ENCODE measurements around the gene CAB39.
A peak's percentile ranks its signal among the peaks of the same experiment; 100 is the strongest.

Gene CAB39

DNA sequence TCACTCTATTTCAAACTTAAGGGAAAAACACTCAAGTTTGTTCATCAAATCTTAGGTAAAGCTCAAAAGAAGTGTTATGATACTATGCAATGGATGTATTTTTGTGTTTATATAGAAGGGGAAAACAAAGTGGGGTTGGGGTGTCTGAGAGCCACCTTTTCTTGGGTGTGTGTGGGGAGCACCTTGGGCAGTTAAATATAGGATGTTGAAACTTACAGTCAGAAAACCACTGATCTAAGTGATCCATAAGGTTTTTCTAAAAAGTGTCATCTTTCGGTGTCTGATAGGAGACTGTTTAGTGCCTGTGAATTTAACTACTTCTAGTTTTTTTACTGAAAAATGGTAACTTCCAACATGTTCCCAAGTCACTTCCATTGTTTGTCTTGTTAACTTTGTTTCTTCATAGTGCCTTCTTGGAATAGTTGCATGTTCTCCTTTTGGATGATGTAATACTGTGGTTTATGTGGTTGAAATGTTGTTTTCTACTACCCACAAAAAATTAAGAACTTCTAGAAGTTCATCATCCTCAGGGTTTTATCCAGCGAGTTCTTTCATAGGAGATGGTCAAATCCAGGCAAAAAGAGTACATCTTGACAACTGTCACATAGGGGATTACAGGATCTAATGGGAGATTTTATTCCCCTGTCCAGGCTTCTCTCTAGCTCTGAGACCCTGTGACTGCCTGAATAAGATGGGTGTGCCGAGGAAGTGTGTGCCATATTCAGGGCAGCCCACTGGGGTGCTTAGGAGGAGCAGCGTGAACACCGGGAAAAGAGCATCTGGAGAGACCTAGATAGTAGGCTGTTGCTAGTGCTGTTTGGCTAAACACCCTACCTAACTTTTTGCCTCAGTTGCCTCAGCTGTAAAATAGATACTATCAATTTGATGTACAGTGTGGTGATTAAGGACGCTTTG is 46.2 kb downstream of the CAB39 start:
- DNase-seq = no peak

DNA sequence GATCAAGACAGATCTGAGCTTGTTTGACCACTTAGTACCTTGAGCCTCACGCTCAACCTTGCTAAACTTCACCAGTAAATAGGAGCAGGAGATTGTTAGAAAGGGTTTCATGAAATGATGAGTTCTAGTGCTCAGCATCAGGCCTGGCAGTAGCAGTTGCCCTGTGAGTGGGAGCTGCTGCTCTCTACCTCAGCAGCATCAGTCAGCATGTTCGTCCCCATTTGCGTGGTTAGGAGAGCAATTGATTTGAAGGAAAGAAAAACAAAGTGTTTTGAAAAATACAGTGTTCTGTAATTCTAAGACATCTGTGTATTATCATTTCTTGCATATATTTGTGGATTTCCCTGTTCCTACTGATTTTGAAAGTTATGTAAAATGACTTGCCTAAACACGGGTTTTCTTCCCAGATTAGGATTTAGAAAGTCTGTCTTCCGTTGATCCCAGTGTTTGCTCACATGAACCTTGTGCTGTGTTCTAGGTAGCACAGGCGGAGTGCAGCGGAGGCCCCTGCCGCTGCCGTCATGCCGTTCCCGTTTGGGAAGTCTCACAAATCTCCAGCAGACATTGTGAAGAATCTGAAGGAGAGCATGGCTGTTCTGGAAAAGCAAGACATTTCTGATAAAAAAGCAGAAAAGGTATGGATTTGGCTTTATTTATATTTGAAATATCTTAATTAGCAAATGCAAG is 47.0 kb downstream of the CAB39 start:
- no peak for DNase-seq

DNA sequence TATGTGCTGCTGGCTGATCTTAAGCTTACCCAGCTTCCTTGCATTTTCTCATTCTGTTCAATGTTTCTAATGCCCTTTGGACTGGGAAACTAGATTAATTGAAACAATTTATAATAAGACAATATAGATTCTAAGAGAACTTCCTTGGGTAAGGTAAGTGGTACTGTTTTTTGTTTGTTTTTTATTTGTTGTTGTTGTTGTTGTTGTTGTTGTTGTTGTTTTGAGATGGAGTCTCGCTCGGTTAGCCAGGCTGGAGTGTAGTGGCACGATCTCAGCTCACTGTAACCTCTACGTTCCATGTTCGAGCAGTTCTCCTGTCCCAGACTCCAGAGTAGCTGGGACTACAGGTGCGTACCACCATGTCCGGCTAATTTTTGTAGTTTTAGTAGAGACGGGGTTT is 49.1 kb downstream of the CAB39 start:
- DNase-seq = no peak

DNA sequence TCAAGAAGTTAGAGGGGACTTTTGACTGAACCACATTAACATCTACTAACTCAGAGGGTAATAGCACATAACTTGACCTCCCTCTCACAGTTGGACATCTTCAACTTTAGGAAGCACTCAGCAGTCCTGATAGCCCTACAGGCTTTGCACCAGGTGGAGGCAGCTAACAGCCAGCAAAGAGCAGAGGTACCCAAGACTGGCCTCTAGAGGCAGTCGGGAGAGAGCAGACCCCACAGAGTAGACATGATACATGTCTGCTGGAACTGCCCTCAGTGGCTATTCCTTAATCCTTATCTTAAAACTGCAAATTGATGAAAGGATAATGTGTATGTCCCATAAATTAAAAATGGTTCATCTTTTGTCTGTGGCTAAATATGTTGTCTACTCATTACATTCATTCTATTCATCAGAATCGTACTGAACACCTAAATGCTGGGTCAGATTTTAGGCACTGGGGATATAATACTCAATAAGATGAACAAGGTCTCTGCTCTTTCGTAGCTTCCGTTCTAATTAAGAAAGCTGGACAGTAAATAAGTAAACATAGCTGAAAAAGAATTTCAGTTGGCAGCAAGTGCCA is 49.8 kb downstream of the CAB39 start:
- DNase-seq = peak; percentile 69

DNA sequence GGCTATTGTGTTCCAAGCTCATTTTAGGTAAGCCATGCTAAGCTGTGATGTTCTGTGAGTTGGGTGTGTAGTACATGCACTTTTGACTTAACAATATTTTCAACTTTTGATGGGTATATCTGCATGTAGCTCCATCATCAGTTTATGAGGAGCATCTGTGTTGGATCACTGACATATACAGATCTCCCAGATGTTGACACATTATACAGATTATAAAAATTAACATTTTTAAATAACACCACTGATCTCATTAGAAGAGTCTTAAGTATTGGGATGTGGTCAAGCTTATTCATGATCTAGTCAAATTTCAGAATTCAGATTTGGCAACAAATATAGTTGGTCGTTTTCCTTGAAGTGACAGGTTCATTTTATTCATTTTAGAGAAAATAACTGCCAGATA is 51.7 kb downstream of the CAB39 start:
- no peak for DNase-seq

DNA sequence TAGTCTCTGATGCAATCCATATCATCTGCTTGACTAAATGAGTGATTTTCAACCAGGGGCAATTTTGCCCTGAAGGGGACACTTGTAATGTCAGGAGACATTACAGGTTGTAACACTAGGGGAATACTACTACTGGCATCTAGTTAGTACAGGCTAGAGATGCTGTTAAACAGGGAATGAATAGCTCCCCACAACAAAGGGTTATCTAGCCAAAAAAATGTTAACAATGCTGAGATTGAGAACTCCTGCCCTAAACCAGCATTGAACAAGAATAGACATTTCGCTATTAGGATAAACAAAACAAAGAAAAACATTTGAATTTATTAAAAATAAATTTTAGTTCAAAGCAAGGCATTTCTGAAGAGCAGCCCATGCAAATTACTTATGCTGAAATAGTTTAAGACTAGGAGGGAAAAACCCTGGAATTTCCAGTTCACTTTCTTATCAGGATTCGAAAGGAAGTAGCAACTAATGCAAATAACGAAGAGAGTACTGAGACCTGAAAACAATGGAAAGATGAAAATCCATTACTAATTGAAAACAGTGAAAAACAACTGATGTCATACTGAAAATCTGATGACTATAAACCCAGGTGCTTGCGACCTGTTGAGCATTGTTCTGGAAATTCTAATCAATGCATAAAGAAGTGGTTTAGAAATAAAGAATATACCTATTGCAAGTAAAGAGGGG is 53.1 kb downstream of the CAB39 start:
- no peak for DNase-seq

DNA sequence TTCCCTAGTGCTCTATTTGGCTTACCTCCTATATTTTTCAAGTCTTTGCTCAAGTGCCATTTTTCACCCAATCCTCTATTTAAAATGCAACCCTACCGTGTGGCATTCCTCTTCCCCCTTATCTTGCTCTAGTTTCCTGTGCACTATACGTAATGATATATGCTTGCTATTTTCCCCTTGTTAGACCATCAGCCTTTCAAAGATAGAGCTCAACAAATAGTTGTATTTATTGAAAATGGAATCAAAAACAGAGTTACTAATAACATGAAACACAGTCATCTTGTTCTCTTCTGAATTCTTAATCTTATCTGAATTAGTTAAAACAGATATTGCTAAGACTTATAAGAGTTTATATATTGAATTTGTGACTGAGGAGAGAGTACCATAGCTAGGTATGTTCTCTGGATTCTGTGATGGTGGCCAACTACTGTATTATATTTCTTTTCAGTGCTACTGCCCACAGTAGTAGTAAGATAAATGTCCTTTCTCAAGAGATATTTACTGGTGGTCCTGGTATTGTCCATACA is 55.3 kb downstream of the CAB39 start:
- no peak for DNase-seq

DNA sequence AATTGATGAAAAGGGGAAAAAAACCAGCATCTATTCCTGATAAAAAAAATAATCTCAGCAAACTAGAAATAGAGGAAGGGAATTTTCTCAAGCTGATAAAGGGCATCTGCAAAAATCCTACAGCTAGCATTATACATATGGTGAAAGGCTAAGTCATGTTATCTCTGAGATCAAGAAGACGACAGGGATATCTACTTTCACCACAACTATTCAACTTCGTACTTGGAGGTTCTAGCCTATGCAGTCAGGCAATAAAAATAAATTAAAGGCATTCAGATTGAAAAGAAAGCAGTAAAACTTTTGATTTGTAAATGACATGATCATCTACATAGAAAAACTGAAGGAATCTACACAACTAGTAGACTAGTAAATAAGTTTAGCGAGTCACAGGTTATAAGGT is 58.2 kb downstream of the CAB39 start:
- DNase-seq = no peak

DNA sequence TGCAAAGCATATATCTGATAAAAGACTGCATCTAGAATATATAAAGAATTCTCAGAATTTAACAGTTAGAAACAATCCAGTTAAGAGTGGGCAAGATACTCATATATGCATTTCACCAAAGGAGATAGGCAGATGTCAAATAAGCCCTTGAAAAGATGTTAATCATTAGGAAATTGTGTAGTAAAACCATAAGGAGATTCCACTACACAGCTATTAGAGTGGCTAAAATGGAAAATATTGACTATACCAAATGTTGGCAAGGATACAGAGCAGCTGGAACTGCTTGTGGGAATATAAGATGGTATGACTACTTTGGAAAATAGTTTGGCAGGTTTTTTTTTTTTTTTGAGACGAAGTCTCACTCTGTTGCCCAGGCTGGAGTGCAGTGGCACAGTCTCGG is 59.5 kb downstream of the CAB39 start:
- no peak for DNase-seq

DNA sequence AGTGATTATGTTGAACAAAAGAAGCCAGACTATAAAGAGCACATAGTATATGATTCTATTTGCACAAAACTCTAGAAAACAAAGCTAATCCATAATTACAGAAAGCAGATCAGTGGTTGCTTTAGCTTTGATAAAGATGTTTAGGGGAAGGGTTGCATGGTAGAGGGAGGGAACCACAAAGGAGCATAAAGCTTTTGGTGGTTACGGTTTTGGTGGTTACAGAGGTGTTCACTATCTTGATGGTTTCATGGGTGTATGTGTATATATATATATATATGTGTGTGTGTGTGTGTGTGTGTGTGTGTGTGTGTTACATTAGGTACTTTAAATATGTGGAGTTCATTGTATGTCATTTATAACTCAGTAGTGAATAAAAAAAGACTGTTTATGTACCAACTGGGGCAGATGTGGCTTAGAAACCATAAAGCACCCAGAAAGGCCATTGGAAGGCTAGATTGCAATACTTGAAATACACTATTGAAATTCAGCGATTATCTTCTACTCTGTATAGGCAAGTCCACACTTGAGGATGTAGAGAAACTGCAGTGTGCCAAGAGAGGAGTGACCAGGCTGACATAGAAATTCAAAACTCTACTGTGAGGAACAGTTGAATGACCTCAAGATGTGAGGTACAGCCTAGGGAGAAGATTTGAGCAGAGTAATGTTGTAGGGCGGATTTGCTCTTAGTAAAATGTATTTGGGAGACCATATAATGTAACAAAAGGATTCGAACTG is 60.6 kb downstream of the CAB39 start:
- no peak for DNase-seq

DNA sequence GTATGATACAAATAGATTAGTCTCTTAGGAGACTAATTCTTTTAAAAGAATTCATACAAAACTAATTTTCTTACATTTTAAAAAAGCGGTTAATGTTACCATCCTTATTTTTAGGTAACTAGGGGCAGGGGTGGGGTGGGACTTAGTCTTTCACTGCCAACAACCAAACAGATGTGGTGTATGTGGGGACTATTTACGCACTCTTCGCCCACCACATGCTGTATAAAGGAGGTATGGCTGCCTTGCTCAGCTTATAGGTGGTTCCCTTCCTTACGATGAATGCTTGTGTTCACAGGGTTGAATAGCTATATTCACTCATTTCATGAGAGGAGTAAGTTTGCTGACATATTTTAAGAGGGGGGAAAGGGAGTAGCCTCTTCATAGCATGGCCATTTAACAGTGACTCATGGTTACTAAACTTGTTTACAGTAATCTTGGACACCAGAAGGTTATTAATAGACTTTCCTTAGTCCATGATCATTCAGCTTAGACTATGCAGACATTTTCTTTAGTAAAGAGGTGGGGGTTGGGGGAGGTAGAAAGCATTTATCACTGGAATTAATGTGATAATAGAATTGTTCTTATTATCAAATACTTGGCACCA is 61.8 kb downstream of the CAB39 start:
- no peak for DNase-seq

DNA sequence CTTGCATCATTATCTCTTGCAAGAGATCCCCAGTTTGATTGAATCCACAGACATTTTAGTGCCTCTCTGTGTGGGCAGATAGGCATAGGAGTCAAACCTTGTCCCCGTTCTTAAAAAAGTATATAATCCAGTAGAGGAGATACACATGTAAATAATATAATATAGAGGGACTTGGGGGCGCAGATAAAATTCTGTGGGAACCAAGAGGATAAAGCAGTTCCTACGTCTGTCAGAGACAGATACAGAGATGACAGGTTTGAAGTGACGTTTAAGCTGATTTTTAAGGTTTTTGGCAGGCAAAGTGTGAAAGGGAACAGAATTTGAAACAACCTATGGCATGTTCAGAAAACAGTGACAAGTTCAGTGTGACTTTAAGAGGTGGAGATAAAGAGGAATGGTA is 63.1 kb downstream of the CAB39 start:
- DNase-seq = no peak

DNA sequence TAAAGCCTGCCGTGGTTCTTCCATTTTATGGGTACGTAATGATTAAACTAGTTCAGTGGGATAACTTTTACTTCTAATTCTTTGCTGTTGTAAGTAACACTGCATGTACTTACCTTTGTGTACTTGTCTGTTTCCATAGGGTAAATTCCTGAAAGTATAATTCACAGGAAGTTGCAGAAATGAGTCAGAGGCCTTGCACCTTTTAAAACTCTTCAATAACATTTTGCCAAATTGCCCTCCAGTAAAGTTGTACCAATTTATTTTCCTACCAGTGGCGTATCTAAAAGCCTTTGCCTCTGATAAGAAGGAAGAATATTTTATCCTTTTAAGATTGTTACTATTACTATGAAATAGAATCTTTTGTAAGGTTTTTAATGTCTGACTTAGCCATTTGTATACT is 65.1 kb downstream of the CAB39 start:
- no peak for DNase-seq

DNA sequence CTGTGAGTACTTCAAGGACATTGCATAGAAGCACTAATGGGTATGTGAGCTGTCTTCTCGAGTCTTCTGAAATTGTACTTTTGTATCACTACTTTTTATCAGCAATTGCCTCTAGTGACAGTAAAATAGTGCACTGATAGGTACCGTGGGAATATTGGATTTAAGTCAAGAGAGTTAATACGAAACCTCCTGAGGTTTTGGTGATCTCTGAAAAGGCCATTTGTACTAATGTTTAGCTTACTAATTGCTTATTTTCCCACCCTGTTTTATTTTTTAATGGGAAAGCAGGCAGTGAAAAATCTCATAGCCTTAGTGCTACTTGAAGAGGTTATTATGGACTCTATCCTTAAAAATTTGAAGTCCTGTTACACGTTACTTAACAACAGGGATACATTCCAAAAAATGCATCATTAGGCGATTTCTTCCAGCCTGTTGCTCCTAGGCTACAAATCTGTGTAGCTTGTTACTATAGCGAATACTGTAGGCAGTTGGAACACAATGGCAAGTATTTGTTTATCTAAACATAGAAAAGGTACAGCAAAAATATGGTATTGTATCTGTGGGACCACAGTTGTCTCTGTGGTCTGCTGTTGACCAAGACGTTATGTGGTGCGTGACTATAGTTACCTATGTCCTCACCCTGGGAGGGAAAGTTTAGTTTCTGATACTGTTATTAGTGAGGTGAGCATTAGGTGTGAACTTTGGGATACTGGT is 65.9 kb downstream of the CAB39 start:
- DNase-seq = no peak

DNA sequence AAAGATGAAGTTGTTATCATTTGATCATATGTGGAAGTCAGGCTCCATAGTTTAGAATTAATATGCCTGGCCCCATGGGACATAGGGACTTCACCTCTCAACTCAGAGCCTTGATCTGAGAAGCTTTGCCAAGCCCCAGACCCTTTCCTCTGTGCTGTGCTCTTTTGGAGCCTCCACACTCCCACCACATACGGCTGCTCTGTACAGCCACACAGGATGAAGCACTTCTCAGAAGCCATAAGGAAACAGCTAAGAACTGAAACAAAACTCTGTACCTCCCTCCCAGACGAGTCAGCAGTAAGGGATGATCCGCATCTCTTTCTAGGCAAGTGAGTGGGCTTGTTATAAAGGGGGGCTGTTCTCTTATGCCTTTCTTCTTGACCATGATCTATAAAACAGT is 66.5 kb downstream of the CAB39 start:
- no peak for DNase-seq

DNA sequence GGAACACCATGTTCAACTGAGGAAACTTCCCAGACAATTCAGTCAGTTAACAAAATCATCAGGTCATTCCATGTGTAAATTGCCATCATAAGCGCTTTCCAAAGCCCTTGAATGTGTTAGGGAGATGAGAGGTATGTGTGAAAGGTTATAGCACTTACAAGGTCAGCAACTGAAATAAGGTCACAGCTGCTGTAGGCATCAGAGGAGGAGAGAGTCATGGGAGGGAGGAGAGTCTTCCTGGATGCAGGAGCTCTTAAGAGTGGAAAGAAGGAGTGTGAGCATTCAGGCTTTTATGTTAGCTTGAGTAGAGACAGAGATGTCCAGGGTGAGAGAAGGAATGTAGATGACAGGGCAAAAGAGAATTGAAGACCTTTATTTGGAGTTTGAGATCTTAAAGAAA is 67.0 kb downstream of the CAB39 start:
- no peak for DNase-seq

DNA sequence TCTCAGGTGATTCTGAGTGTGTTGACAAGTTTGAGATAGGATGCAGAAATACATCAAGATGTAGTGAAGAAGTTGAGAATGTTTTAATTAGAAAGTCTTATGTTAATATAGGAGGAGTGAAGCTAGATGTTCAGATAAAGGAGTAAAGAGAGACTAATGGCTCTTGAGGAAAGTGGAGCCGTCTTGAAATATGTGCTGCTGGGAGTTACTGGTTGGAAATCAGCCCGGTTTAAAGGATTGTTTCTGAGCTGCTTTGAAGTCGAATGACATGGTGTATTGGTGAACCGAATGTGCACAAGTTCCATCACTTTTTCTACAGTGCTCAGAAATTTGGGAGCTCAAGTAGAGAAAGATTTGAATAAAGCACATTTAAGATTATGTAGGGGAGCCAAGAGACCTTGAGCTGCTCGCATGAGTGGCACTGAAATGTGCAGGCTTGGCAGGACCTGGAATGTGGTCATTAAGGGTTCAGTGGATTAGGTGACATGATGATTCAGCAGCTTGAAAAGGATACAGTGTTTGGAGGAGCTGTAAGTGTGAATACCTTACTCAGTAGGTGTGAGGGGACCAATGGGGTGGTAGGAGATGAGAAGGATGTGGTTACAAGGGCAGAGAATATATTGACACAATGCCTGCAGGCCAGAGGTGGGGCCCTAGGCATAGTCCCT is 68.6 kb downstream of the CAB39 start:
- DNase-seq = peak; percentile 73

DNA sequence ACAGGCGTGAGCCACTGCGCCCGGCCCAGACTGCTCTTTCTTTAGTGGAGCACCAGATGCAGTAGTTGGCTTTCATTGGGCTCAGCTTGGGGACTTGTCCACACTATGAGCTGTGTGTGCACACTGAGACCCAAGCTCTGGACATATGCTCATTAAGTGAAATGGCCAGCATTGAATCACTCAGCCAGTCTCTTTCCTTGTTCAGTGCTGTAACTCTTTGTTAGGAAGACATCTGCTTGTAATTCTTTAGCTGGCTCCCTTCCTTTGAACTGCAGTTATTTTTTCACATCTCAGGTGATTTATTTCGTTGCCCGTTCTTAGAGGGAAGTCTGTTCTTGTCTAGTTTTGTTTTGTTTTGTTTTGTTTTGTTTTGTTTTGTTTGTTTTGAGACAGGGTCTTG is 70.5 kb downstream of the CAB39 start:
- no peak for DNase-seq

DNA sequence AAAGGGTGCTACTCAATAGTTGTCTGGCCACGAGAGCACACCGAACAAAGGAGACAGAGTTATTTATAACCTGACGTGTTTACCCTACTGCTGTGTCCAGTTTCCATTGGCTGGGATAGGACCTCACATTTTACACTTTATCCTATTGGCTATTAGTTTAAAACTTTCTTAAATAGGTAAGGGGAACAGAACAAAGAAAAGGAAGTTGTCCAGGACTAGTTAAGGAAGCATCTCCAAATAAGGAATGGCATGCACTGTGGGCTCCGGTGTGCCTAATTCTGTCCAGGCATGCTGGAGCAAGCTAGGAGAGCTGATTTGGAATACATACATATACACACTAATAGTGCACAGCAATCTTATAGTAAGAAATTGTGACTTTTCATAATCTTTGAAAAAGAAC is 72.2 kb downstream of the CAB39 start:
- DNase-seq = no peak

DNA sequence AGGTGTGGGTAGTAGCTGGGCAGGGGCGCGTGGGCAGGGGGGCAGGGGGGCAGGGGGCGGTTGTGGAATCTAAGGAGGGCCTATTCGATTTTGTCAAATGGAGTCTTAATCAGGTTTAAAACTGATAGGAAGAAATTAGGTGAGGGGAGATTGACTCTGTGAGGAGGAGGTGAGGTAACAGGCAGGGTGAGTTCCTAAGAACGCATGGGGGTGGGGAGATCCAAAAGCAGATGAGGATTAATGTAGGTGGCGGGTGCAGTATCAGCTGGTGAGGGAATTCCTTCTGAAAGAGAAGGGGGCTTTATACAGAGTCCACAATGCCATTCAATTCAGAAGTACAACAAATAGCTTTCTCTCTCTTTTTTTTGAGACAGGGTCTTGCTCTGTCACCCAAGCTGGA is 72.7 kb downstream of the CAB39 start:
- no peak for DNase-seq

DNA sequence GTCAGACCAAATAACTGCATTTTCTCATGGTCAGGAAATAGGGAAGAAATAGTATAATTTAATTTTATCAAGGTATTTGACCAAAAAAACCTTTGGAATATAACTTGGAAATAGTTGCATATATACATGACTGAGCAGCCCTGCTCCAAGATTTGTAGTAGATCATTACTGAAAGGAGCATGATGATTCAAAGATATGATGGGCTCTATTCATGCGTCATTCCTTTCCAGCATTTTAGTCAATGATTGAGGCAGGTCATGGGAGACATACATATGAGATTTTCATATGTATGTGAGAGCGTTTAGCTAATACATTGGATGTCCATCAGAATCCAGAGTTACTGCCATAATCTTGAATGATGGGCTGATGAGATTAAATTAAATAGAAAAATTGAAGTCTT is 74.5 kb downstream of the CAB39 start:
- no peak for DNase-seq
